K562 (cell line): ENCODE results near the gene NOTO. TPM values are rescaled to one million over a fixed set of nuclear protein-coding genes. Genes with fewer than 3 reads are reported as not detected.

Experiments used
- CBX2 ChIP-seq: fragments of 200-600 bp; sonication (generic); IDR thresholded peaks from one replicate; pipeline ENCODE4 v1.6.1; 2012; ENCODE audit warnings: mild to moderate bottlenecking, low read length, inconsistent platforms; ENCODE audit not compliant: insufficient read depth, poor library complexity, severe bottlenecking
- CC2D1A ChIP-seq: fragments of 450-650 bp; IDR thresholded peaks from 2 replicates; pipeline ENCODE4 v1.6.1; 2017; ENCODE audit warnings: mild to moderate bottlenecking
- CEBPB ChIP-seq: fragments of 450-650 bp; IDR thresholded peaks from 2 replicates; pipeline ENCODE4 v1.6.1; 2016; ENCODE audit warnings: missing genetic modification characterization, missing compliant biosample characterization
- CREB3L1 ChIP-seq: fragments of 450-650 bp; IDR thresholded peaks from 2 replicates; pipeline ENCODE4 v1.6.1; 2014; ENCODE audit warnings: low read depth, mild to moderate bottlenecking, moderate library complexity, borderline replicate concordance
- CSDE1 ChIP-seq, 2 experiments: fragments of 450-650 bp; IDR thresholded peaks; 2 replicates each; pipeline ENCODE4 v1.6.1; 2016; ENCODE audit warnings: mild to moderate bottlenecking in 1 of 2
- DNMT1 ChIP-seq: fragments of 450-650 bp; IDR thresholded peaks from 2 replicates; pipeline ENCODE4 v1.6.1; 2016; ENCODE audit warnings: antibody characterized with exemption, mild to moderate bottlenecking
- EP400 ChIP-seq: fragments of 450-650 bp; IDR thresholded peaks from 2 replicates; pipeline ENCODE4 v1.6.1; 2017; ENCODE audit warnings: antibody characterized with exemption, mild to moderate bottlenecking, moderate library complexity
- GTF2A2 ChIP-seq: IDR thresholded peaks from 2 replicates; pipeline ENCODE4 v1.6.1; 2016; ENCODE audit warnings: mild to moderate bottlenecking, missing genetic modification characterization, missing compliant biosample characterization
- GTF2F1 ChIP-seq: IDR thresholded peaks from 2 replicates; pipeline ENCODE4 v1.6.1; 2011; ENCODE audit warnings: low read depth, low read length, improper control_type of control experiment
- HCFC1 ChIP-seq: IDR thresholded peaks from 2 replicates; pipeline ENCODE4 v1.6.1; 2012; ENCODE audit warnings: low read depth, low read length, improper control_type of control experiment
- HNRNPLL ChIP-seq: fragments of 200-400 bp; formaldehyde crosslinking; IDR thresholded peaks from 2 replicates; pipeline ENCODE4 v1.6.1; 2017; ENCODE audit warnings: low read length, low read depth, mild to moderate bottlenecking; ENCODE audit not compliant: poor library complexity, severe bottlenecking
- KHSRP ChIP-seq: fragments of 450-650 bp; IDR thresholded peaks from 2 replicates; pipeline ENCODE4 v1.6.1; 2017
- MTA3 ChIP-seq: fragments of 450-650 bp; formaldehyde crosslinking; IDR thresholded peaks from 2 replicates; pipeline ENCODE4 v1.6.1; 2017; ENCODE audit warnings: mild to moderate bottlenecking, borderline replicate concordance
- NONO ChIP-seq, 2 experiments: fragments of 200-400 bp in 1 of 2; fragments of 450-650 bp in 1 of 2; formaldehyde crosslinking in 1 of 2; IDR thresholded peaks; 2 replicates each; pipeline ENCODE4 v1.6.1; 2017; ENCODE audit warnings: low read depth in 2 of 2, mild to moderate bottlenecking in 2 of 2, moderate library complexity in 2 of 2, low read length in 1 of 2
- NR4A1 ChIP-seq, 2 experiments: fragments of 250-450 bp in 1 of 2; fragments of 450-650 bp in 1 of 2; sonication (Bioruptor Pico) in 1 of 2; IDR thresholded peaks; 2 replicates each; pipeline versions ENCODE4 v1.4.0 to v1.6.1; 2016 to 2020; ENCODE audit warnings: mild to moderate bottlenecking in 2 of 2, missing compliant biosample characterization in 1 of 2, missing genetic modification characterization in 1 of 2, moderate library complexity in 1 of 2
- RAD21 ChIP-seq, 2 experiments: fragments of 250-450 bp in 1 of 2; fragments of 450-650 bp in 1 of 2; sonication (Bioruptor Pico) in 1 of 2; formaldehyde crosslinking in 1 of 2; IDR thresholded peaks in 1 of 2; conservative IDR thresholded peaks in 1 of 2; 2 replicates each; pipeline versions ENCODE4 v1.4.0 to v1.8.0; 2020 to 2022; ENCODE audit warnings: mild to moderate bottlenecking in 2 of 2, moderate library complexity in 1 of 2
- RNF219 ChIP-seq: fragments of 250-450 bp; sonication (Bioruptor Pico); IDR thresholded peaks from 2 replicates; pipeline ENCODE4 v1.5.0; 2022; ENCODE audit warnings: mild to moderate bottlenecking
- SMARCE1 ChIP-seq: fragments of 450-650 bp; IDR thresholded peaks from 2 replicates; pipeline ENCODE4 v1.7.1; 2016; ENCODE audit warnings: mild to moderate bottlenecking
- SMC3 ChIP-seq: conservative IDR thresholded peaks from 2 replicates; pipeline ENCODE4 v1.6.1; 2011; ENCODE audit warnings: low read depth, low read length, improper control_type of control experiment; ENCODE audit not compliant: insufficient read depth
- SNIP1 ChIP-seq: fragments of 450-650 bp; IDR thresholded peaks from 2 replicates; pipeline ENCODE4 v1.7.1; 2017; ENCODE audit warnings: low read depth, mild to moderate bottlenecking
- SPI1 ChIP-seq: IDR thresholded peaks from 2 replicates; pipeline ENCODE4 v1.6.1; 2011; ENCODE audit warnings: low read depth, low read length, control low read depth, borderline replicate concordance
- ZBTB7A ChIP-seq: IDR thresholded peaks from 2 replicates; pipeline ENCODE4 v1.6.1; 2011; ENCODE audit warnings: low read depth, mild to moderate bottlenecking, low read length, moderate library complexity, borderline replicate concordance; ENCODE audit not compliant: control insufficient read depth
- ZNF174 ChIP-seq: fragments of 250-450 bp; sonication (Bioruptor Pico); IDR thresholded peaks from 2 replicates; pipeline ENCODE4 v1.4.0; 2020; ENCODE audit warnings: mild to moderate bottlenecking
- ZNF23 ChIP-seq: fragments of 250-450 bp; sonication (Bioruptor Pico); IDR thresholded peaks from 2 replicates; pipeline ENCODE4 v1.4.0; 2020; ENCODE audit warnings: mild to moderate bottlenecking
- ZNF436 ChIP-seq: fragments of 250-450, 450-650 bp; sonication (Bioruptor Pico); formaldehyde crosslinking; IDR thresholded peaks from 2 replicates; pipeline ENCODE4 v1.7.0; 2020; ENCODE audit warnings: mild to moderate bottlenecking
- polyA plus RNA-seq, 8 experiments: library from polyadenylated mRNA; depleted of rRNA in 4 of 8; stranded (reverse) in 5 of 8; unstranded in 3 of 8; fragments of >200 nt; fragmentation: Nextera tagmentation in 2 of 8; fragmentation: Illumina TruSeq in 1 of 8; extraction: Ambion mirVana in 2 of 8; extraction: Trizol in 1 of 8; gene quantifications; 2 replicates each; pipeline versions ENCODE4 v1.2.1 to v1.2.3, GENCODE V29; 2011 to 2014; ENCODE audit warnings: inconsistent platforms in 1 of 8, missing spikeins in 1 of 8
- total RNA-seq, 7 experiments: library from RNA; depleted of rRNA in 6 of 7; stranded (reverse); fragments of >200 nt in 6 of 7; fragmentation: Illumina TruSeq in 2 of 7; extraction: Trizol in 2 of 7; gene quantifications; 2 replicates each; pipeline versions ENCODE4 v1.2.1 to v1.2.3, GENCODE V29; 2011 to 2021; ENCODE audit warnings: low replicate concordance in 1 of 7

NOTO gene
- total and polyA plus RNA-seq, 9 of the 15 experiments (the other 6 are each of a cell fraction or from before 2014, with no cell fraction given) = not detected

GRCh38 chr2:73175663-73176204, 26.6 kb upstream of the NOTO start (continued):
- TF ChIP-seq RAD21 (CRISPR knock-in tag; conservative IDR thresholded peaks at IDR 0.05 in 1 of 2, IDR thresholded peaks at IDR 0.05 in 1 of 2) = no peak
- TF ChIP-seq CSDE1 (IDR thresholded peaks at IDR 0.05) = no peak
- TF ChIP-seq SNIP1 = no peak
- TF ChIP-seq ZNF436 (CRISPR knock-in tag) = no peak
- TF ChIP-seq KHSRP = no peak
- TF ChIP-seq HCFC1 = peak; percentile 32
- 0 out of 2 replicates have a peak, but pooled peaks have one; percentile 34 for TF ChIP-seq SMARCE1
- no peak for TF ChIP-seq EP400
- TF ChIP-seq ZBTB7A = peak; percentile 67
- no peak for TF ChIP-seq CBX2
- TF ChIP-seq NR4A1 (CRISPR knock-in tag; IDR thresholded peaks at IDR 0.05) = no peak
- TF ChIP-seq NR4A1 (tag; IDR thresholded peaks at IDR 0.05) = 0 out of 2 replicates have a peak, but pooled peaks have one; percentile 28
- no peak for TF ChIP-seq GTF2A2 (tag)
- TF ChIP-seq CC2D1A = no peak
- 0 out of 2 replicates have a peak, but pooled peaks have one; percentile 17 for TF ChIP-seq MTA3
- TF ChIP-seq ZNF23 (CRISPR knock-in tag) = no peak
- no peak for TF ChIP-seq GTF2F1
- no peak for TF ChIP-seq SMC3
- TF ChIP-seq DNMT1 = no peak
- no peak for TF ChIP-seq SPI1
- 0 out of 2 replicates have a peak, but pooled peaks have one; percentile 27 for TF ChIP-seq CREB3L1
- no peak for TF ChIP-seq CEBPB (tag)
- no peak for TF ChIP-seq RNF219 (CRISPR knock-in tag)
- no peak for TF ChIP-seq NONO (IDR thresholded peaks at IDR 0.05; ENCODE audit: low read depth in 2 of 2, low read length in 1 of 2)
- TF ChIP-seq HNRNPLL = peak; percentile 65
- no peak for TF ChIP-seq ZNF174 (CRISPR knock-in tag)
